ENCODE measurements around the gene HAUS7.

DNA sequence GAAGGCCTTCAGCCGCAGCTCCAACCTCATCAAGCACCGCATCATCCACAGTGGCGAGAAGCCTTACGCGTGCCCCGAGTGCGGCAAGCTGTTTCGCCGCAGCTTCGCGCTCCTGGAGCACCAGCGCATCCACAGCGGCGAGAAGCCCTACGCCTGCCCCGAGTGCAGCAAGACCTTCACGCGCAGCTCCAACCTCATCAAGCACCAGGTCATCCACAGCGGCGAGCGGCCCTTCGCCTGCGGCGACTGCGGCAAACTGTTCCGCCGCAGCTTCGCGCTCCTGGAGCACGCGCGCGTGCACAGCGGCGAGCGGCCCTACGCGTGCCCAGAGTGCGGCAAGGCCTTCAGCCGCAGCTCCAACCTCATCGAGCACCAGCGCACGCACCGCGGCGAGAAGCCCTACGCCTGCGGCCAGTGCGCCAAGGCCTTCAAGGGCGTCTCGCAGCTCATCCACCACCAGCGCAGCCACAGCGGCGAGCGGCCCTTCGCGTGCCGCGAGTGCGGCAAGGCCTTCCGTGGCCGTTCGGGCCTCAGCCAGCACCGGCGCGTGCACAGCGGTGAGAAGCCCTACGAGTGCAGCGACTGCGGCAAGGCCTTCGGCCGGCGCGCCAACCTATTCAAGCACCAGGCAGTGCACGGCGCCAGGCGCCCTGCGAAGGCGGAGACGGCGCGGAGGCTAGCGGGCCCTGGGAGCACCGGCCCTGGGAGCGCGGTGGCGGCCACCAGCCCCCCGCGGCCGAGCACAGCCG, 49.4 kb downstream of the HAUS7 start:
- no peak for TF ChIP-seq POLR2AphosphoS5 (IDR thresholded peaks at IDR 0.05; ENCODE audit: low read depth, low read length)
- TF ChIP-seq, protein P1, sequence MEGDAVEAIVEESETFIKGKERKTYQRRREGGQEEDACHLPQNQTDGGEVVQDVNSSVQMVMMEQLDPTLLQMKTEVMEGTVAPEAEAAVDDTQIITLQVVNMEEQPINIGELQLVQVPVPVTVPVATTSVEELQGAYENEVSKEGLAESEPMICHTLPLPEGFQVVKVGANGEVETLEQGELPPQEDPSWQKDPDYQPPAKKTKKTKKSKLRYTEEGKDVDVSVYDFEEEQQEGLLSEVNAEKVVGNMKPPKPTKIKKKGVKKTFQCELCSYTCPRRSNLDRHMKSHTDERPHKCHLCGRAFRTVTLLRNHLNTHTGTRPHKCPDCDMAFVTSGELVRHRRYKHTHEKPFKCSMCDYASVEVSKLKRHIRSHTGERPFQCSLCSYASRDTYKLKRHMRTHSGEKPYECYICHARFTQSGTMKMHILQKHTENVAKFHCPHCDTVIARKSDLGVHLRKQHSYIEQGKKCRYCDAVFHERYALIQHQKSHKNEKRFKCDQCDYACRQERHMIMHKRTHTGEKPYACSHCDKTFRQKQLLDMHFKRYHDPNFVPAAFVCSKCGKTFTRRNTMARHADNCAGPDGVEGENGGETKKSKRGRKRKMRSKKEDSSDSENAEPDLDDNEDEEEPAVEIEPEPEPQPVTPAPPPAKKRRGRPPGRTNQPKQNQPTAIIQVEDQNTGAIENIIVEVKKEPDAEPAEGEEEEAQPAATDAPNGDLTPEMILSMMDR (IDR thresholded peaks at IDR 0.05), result no peak
- TF ChIP-seq, protein P2, sequence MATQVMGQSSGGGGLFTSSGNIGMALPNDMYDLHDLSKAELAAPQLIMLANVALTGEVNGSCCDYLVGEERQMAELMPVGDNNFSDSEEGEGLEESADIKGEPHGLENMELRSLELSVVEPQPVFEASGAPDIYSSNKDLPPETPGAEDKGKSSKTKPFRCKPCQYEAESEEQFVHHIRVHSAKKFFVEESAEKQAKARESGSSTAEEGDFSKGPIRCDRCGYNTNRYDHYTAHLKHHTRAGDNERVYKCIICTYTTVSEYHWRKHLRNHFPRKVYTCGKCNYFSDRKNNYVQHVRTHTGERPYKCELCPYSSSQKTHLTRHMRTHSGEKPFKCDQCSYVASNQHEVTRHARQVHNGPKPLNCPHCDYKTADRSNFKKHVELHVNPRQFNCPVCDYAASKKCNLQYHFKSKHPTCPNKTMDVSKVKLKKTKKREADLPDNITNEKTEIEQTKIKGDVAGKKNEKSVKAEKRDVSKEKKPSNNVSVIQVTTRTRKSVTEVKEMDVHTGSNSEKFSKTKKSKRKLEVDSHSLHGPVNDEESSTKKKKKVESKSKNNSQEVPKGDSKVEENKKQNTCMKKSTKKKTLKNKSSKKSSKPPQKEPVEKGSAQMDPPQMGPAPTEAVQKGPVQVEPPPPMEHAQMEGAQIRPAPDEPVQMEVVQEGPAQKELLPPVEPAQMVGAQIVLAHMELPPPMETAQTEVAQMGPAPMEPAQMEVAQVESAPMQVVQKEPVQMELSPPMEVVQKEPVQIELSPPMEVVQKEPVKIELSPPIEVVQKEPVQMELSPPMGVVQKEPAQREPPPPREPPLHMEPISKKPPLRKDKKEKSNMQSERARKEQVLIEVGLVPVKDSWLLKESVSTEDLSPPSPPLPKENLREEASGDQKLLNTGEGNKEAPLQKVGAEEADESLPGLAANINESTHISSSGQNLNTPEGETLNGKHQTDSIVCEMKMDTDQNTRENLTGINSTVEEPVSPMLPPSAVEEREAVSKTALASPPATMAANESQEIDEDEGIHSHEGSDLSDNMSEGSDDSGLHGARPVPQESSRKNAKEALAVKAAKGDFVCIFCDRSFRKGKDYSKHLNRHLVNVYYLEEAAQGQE (IDR thresholded peaks at IDR 0.05; ENCODE audit: insufficient read depth in 1 of 2, low read depth in 2 of 2, low read length in 1 of 2), result no peak
- no peak for TF ChIP-seq TCF7L2 (IDR thresholded peaks at IDR 0.05; ENCODE audit: low read depth, low read length)
